Measurements from ENCODE around the gene WIPF2. TPM values are rescaled to one million over a fixed set of nuclear protein-coding genes. Genes with fewer than 3 reads are reported as not detected.
"Not testable (repeated sequence)": the region's sequence is repeated elsewhere in the genome, so short reads cannot be mapped to it uniquely, and the experiment has no call there.

The WIPF2 gene
- total RNA-seq, 3 donors from 2014 or later, result 21.3 to 24.6 (median 22.1) TPM

DNA sequence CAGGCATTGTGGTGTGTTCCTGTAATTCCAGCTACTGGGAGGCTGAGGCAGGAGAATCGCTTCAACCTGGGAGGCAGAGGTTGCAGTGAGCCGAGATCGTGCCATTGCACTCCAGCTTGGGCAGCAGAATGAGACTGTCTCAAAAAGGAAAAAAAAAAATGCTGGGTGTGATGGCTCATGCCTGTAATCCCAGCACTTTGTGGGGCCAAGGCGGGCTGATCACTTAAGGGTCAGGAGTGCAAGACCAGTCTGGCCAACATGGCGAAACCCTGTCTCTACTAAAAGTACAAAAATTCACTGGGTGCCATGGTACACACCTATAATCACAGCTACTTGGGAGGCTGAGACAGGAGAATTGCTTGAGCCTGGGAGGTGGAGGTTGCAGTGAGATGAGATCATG is 85.8 kb downstream of the WIPF2 start:
- not testable (repeated sequence) for DNase-seq; H3K36me3 Mint-ChIP-seq (ENCODE audit: insufficient read depth); H3K27me3 Mint-ChIP-seq (ENCODE audit: low read depth); H3K4me3 Mint-ChIP-seq; ATAC-seq; H3K9me3 Mint-ChIP-seq
- H3K4me1 Mint-ChIP-seq (ENCODE audit: low read depth), result peaks cover 13% of the 10 kb centered on the region

DNA sequence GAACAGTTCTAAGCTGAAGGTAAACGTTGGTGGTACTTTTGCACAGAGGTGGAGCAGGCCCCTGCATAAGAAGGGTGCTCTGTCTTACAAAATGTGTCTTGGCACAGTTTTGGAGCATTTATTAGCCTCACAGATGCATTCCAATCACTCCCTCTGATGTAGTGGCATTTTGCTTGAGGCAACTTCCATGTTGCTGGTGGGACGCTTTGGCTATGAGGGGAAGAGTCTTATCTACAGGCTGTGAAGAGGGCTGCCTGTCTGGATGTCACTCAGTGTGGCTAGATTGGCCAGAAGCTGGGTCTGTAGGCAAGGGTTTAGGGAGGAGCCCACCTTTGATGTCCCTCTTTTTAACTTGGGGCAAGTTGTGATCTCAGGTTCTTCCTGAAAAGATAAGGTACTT is 87.3 kb downstream of the WIPF2 start:
- no peak for ATAC-seq
- Mint-ChIP-seq H3K4me3 (no peak overlapping the region), H3K9me3 (no peaks in the 10 kb centered on the region), H3K27me3 (ENCODE audit: low read depth) (no peaks in the 10 kb centered on the region), H3K4me1 (ENCODE audit: low read depth) (peaks cover 26% of the 10 kb centered on the region), H3K36me3 (ENCODE audit: insufficient read depth) (no peaks in the 10 kb centered on the region)
- no peak for DNase-seq

DNA sequence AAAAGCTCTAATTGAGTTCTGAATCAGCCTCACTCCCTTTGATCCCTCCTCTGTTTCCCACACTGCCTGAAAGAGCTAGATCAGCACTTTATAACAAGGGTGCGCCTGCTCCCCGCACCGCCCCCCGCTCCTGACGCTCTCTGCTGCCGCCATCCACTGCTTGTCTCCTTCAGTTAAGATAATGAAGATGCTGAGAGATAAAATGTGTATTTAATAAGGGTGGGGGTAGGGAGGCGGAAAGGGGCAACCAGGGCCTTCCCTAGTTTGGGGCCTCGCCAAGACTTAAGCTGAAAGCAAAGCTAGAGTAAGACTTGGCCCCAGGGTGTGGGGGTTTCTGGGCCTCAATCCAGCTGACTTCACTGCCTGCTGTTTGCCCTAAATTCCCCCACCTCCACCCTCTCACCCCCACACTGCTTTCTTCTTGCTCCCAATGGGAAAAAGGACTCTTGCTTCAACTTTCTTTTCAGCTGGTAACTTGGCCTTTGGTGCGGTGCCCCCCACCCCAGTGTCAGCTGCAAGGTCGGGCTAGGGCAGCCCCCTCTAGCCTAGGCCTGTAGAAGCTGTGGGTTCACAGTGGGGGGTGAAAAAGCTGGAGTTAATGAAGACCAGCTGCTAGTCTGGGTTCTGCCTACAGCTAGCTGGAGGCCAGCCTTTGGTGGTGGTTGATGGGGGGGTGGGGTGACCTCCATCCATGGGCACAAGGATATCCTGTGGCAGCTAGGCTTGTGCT is 88.1 kb downstream of the WIPF2 start:
- Mint-ChIP-seq H3K27me3 (ENCODE audit: low read depth) (no peaks in the 10 kb centered on the region), H3K4me1 (ENCODE audit: low read depth) (peaks cover 34% of the 10 kb centered on the region), H3K9me3 (no peaks in the 10 kb centered on the region), H3K4me3 (no peak overlapping the region), H3K36me3 (ENCODE audit: insufficient read depth) (no peaks in the 10 kb centered on the region)
- DNase-seq, result no peak
- peak; percentile 13 to 19 for ATAC-seq

DNA sequence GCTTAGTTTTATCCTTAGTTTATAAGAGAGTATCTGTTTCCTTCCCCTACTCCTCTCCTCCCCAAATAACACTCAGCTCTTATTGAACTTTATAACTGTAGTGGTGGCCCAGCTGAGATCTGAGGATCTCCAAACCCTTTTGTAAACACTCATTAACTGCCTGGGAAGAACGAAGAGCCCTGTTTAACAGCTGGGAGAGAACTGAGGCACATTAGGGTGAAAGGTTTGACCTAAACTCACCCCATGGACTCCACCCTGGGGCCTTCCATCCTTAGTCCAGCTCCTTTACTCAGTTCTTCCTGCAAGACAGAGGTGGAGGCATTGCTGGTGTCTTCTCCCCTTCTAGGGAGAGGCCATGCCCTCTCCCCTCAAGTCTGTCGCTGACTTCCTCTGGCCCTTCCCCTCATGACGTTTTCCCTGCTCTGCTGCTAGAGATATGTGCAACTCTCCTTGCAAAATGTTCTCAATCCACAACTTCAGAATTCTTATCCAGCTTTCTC is 88.7 kb downstream of the WIPF2 start:
- Mint-ChIP-seq H3K9me3 (no peaks in the 10 kb centered on the region), H3K4me3 (no peak overlapping the region), H3K36me3 (ENCODE audit: insufficient read depth) (no peaks in the 10 kb centered on the region), H3K4me1 (ENCODE audit: low read depth) (peaks cover 37% of the 10 kb centered on the region), H3K27me3 (ENCODE audit: low read depth) (no peaks in the 10 kb centered on the region)
- ATAC-seq (no peak), DNase-seq (no peak)

DNA sequence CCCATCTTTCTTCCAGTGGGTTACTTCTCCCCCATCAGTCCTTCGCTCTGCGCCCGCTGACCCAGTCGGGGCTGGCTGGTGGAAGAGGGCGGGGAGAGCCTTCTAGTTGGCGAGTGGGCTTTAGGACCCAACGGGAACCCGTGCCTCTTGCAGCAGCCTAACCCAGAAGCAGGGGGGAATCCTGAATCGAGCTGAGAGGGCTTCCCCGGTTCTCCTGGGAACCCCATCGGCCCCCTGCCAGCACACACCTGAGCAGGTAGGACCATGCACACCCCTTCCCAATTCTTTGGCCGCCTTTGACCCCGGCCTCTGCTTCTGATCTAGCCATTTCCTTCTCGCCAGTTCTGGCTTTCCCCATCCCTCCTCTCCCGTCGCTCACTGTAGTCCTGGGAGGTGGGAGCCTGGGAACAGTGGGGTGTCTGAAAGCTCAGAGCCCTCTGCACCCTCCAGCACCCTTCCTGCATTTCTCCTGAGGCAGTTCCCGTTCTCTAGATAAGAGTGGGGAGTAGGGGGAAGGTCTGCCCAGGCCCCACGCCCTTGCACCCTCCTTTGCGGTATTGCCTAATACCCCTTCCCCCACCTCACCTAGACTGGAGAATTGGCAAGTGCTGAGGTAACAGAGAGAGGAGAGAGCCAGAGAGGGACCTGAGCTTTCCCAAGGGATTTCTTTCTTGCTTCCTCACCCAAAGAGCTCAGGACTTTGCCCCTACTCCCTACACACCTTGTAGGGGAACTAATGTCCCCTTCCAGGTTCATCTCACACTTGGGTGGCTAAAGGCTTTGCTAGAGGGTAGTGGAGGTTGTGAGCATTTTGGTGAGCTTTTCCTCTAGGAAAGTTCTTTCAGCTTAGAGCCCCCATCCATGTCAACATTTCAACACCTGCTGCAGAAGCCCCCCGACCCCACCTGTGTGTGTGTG is 90.2 kb downstream of the WIPF2 start, which contains the start of gene RARA:
RARA (plus strand) TSS at position 150 of the 918 bp plus-strand sequence. CDS start 22,039 bp downstream, outside the sequence.
- peaks cover 33% of the 10 kb centered on the region for H3K4me1 Mint-ChIP-seq (ENCODE audit: low read depth)
- ATAC-seq, result peak; percentile 50 to 55
- H3K4me3 Mint-ChIP-seq, result no peak within 1 kb of the TSS
- no peaks in the 10 kb centered on the region for H3K36me3 Mint-ChIP-seq (ENCODE audit: insufficient read depth)
- no peaks in the 10 kb centered on the region for H3K9me3 Mint-ChIP-seq
- DNase-seq, result no peak
- H3K27me3 Mint-ChIP-seq (ENCODE audit: low read depth), result no peaks in the 10 kb centered on the region

DNA sequence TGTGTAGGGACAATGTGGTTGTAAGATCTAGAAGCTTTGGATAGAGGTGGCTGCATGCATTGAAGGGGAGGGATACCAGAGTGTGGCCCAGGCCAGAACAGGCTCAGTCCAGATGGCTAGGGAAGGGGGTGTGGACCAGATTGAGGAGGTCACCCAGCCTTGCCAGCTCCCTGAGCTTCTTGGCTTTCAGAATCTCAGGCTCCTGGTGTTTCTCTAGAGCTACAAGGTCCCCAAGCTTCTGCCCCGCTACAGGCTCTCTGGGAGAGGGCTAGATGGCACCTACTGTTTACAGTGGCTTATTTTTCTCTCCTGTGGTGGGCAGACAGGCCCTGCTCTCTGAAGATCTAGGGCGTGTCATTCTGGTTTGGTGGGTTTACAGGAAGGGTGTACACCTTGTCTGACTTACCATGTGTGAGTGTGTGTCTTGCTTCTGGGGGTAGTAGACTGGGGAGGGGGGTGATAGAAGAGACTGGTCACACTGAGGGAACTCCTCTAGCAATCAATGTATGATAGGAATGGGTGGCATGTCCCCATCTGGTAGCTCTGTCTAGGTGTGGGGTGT is 90.9 kb downstream of the WIPF2 start:
- no peak for DNase-seq
- Mint-ChIP-seq H3K4me1 (ENCODE audit: low read depth) (peaks cover 38% of the 10 kb centered on the region), H3K27me3 (ENCODE audit: low read depth) (no peaks in the 10 kb centered on the region), H3K4me3 (no peak overlapping the region), H3K9me3 (no peaks in the 10 kb centered on the region), H3K36me3 (ENCODE audit: insufficient read depth) (no peaks in the 10 kb centered on the region)
- no peak for ATAC-seq

DNA sequence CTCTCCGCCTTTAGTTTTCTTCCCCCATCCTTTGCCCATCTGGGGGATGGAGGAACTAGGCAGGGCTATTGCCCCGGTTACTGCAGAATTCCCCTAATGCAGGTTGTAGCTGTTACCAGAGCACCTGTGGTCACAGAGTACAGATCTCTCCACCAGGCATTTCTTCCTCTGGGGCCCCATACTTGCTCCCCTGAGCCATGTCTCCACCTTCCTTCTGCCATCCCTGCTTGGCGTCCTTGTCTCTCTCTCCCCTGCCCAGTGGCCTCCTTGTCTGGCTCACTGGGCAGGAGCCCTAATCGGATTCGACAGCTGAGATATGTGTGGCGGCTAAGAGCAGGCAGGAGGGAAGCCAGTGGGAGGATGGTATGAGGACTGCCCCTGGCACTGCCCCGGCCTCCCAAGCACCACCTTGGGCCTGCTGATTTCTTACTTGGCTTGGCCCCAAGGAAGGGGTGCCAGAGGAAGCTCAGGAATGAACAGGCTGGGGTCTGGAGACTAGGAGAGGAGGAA is 91.8 kb downstream of the WIPF2 start:
- DNase-seq (no peak), ATAC-seq (no peak)
- Mint-ChIP-seq H3K9me3 (no peaks in the 10 kb centered on the region), H3K36me3 (ENCODE audit: insufficient read depth) (no peaks in the 10 kb centered on the region), H3K4me3 (no peak overlapping the region), H3K27me3 (ENCODE audit: low read depth) (no peaks in the 10 kb centered on the region), H3K4me1 (ENCODE audit: low read depth) (peaks cover 47% of the 10 kb centered on the region)

DNA sequence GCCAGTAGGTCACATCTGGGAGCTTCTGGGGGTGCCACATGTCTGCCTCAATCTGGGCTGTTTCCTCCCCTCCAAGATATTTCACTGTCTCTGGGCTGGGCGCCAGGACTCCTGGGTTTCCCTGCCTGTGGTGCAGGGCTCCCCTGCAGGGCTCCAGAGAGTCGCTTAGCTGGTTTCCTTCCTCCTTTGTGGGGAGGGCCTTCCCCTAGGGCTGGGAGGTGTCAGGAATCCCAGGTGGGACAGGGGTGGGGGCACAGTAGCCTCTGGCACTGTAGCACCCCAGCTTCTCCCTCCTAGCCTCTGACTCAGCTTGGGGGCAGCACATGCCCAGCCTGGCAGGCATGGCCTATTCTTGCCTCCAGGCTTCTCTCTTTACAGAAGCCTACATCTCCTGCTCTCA is 92.5 kb downstream of the WIPF2 start:
- Mint-ChIP-seq H3K9me3 (no peaks in the 10 kb centered on the region), H3K27me3 (ENCODE audit: low read depth) (no peaks in the 10 kb centered on the region), H3K4me1 (ENCODE audit: low read depth) (peaks cover 54% of the 10 kb centered on the region), H3K36me3 (ENCODE audit: insufficient read depth) (no peaks in the 10 kb centered on the region), H3K4me3 (no peak overlapping the region)
- no peak for ATAC-seq
- DNase-seq, result no peak

DNA sequence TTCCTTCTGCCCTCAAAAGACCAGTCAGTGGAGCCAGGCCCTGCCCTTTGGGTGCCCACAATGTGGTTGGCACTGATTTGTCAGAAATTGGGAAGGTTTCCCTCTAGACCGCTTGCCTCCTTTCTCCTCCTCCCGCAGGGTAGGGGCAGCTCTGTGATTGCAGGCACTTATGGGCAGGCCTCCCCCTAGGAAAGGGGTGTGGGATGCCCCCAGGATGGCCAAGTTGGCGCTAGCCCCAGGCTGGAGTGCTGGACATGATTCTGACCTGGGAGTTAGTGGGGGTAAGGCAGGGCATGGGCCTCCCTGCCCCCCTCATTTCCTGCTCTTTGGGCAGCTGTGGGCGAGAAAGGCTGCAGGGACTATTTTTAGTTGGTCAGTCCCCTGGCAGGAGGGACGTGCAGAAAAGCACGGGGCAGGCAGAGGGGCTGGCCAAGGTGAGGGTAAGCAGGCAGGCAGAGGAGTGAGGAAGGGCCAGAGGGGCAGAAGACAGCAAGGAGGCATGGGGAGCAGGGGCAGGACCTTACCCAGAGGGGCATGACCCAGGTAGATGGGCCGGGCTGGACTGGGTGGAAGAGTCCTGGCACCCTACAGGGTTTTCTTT is 93.1 kb downstream of the WIPF2 start:
- ATAC-seq, result no peak
- Mint-ChIP-seq H3K36me3 (ENCODE audit: insufficient read depth) (no peaks in the 10 kb centered on the region), H3K27me3 (ENCODE audit: low read depth) (no peaks in the 10 kb centered on the region), H3K9me3 (no peaks in the 10 kb centered on the region), H3K4me1 (ENCODE audit: low read depth) (peaks cover 57% of the 10 kb centered on the region), H3K4me3 (no peak overlapping the region)
- DNase-seq, result no peak

DNA sequence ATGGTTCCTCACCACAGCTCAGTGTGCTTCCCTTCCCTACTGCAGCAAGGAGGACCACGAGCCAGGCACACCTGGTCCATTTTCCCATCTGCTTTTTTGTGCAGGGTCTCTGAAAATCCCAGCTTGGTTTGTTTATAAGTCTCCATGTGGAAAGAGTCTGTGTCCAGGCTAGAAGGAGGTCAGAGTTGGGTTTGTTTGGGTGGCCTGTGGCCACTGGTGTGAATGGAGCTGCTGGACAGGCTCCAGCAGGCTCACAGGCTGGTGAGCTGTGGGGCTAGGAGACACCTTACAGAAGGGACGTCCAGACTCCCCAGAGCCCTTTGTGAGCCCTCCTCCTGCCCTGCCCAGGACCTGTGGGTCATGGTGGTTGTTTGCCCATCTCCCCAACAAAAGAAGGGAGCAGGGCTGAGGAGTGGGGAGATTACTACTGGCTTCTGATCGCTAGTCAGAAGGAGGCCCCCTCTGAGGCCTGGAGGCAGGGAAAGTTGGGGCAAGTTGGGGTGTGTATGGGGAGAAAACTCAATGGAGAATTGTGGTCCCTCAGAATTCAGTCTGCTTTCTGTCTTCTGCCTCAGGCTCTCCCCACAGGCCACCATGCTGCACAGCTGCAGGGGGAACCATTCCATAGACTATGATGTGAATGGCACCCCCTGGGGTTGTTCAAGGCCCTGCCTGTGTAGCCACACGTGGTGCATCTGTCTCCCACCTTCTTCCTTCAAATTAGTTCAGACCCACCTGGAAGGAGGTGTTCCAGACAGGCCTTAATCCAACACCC is 94.0 kb downstream of the WIPF2 start:
- no peak for DNase-seq
- no peak overlapping the region for H3K4me3 Mint-ChIP-seq
- H3K36me3 Mint-ChIP-seq (ENCODE audit: insufficient read depth), result no peaks in the 10 kb centered on the region
- H3K9me3 Mint-ChIP-seq, result no peaks in the 10 kb centered on the region
- peaks cover 64% of the 10 kb centered on the region for H3K4me1 Mint-ChIP-seq (ENCODE audit: low read depth)
- ATAC-seq, result no peak
- no peaks in the 10 kb centered on the region for H3K27me3 Mint-ChIP-seq (ENCODE audit: low read depth)

DNA sequence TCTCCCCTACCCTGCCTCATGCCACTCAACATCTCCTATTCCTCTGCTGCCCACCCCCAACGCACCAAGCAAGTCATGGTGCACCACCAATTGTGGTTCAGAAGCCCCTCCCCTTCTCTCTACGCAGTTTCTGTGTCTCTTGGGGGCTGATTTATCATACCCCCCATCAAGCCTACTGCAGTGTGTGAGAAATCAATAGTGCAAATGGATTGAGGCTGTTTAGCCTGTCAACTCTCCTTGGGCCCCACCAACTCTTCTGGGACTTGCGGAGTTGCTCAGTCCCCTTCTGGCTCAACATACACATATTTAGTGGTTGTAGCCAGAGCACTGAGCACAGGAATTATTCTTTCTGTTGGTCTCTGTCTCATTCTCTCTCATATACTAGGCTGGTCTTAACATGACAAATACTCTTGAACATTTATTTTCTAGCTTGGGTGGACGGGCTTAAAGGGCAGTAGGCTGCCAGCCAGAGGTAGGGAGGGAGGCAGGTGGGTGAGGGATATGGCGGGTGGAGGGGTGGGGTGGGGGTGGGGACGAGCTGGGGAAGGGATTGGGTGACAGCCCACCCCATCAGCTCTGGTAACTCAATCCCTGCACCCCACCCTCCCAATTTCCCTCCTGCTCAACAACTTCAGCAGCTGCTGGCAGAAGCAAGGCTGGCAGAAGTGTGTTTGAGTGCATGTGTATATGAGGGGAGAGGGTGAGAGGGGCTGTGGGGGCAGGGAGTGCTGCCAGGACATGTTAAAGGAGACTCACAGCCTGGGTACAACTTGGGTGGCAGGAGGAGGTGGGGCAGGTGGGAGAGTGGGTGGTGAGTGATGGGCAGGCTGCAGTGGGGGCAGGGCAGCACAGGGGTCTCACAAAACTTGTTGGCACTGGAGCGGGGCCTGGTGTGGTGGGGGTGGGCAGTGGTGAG is 94.8 kb downstream of the WIPF2 start:
- peaks cover 64% of the 10 kb centered on the region for H3K4me1 Mint-ChIP-seq (ENCODE audit: low read depth)
- no peaks in the 10 kb centered on the region for H3K9me3 Mint-ChIP-seq
- H3K4me3 Mint-ChIP-seq, result no peak overlapping the region
- H3K36me3 Mint-ChIP-seq (ENCODE audit: insufficient read depth), result no peaks in the 10 kb centered on the region
- DNase-seq (no peak), ATAC-seq (no peak)
- H3K27me3 Mint-ChIP-seq (ENCODE audit: low read depth), result no peaks in the 10 kb centered on the region

DNA sequence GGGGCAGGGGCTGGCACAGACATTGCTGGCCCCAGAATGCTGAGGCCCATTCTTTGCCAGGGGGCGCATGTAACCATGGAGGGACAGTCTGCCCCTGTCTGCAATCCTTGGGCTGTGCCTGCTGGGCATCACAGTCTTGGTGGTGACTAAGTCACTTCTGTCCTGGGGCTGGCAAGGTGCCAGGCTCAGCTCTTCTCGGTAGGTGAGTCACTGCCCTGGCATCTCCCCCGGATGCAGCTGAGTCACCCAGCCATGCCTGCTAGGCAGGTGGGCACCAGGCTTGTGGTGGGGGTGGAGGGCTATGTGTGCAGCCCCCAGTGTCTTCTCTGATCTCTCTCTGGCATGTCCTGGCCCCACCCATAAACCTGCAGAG is 95.5 kb downstream of the WIPF2 start:
- H3K4me1 Mint-ChIP-seq (ENCODE audit: low read depth), result peaks cover 64% of the 10 kb centered on the region

DNA sequence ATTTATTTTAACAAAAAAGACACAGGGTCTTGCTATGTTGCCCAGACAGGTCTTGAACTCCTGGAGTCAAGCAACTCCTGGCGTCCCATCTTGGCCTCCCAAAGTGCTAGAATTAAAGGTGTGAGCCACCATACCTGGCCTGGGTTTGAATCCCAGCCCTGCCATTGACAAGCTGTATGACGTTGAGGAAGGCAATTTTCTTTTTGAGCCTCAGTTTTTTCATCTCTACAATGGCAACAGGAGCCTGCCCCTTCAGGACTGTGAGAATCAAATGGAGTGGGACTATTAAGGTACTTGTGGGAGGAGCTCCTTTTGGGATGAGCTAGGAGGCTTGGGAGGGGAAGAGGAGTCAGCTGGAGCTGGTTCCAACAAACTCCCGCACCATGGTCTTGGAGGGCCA is 96.1 kb downstream of the WIPF2 start:
- ATAC-seq, result no peak
- no peaks in the 10 kb centered on the region for H3K36me3 Mint-ChIP-seq (ENCODE audit: insufficient read depth)
- H3K4me1 Mint-ChIP-seq (ENCODE audit: low read depth), result peaks cover 68% of the 10 kb centered on the region
- no peak for DNase-seq
- H3K4me3 Mint-ChIP-seq, result no peak overlapping the region
- no peaks in the 10 kb centered on the region for H3K9me3 Mint-ChIP-seq
- H3K27me3 Mint-ChIP-seq (ENCODE audit: low read depth), result no peaks in the 10 kb centered on the region

More for the DNA sequence above, 95.5 kb downstream of the WIPF2 start:
- Mint-ChIP-seq H3K9me3 (no peaks in the 10 kb centered on the region), H3K36me3 (ENCODE audit: insufficient read depth) (no peaks in the 10 kb centered on the region), H3K4me3 (no peak overlapping the region), H3K27me3 (ENCODE audit: low read depth) (no peaks in the 10 kb centered on the region)
- DNase-seq, result peak; percentile 91
- ATAC-seq, result peak; percentile 39 to 41
